IMR-90 (cell line): Measurements from ENCODE around the gene DMD. TPM values are rescaled to one million over a fixed set of nuclear protein-coding genes. Genes with fewer than 3 reads are reported as not detected.

ENCODE experiments used
- ATAC-seq: fragments of 200-7000 bp; cut with Tn5 transposase; 2 replicates; pipeline ENCODE4 v1.9.1; 2020; ENCODE audit warnings: low read depth, mild to moderate bottlenecking, moderate library complexity
- BruUV-seq: library from RNA; stranded (reverse); fragments of 400-500 nt; replicated peaks from 2 replicates; lab custom pipeline; 2021; lab: Mats Ljungman, UMichigan
- CTCF ChIA-PET: fragments of 300-600 bp; formaldehyde crosslinking; extraction: SDS; loops from one replicate; lab custom pipeline; 2021; ENCODE audit warnings: antibody characterized with exemption; lab: Yijun Ruan, JAX
- POLR2A ChIA-PET: fragments of 300-600 bp; sonication (Branson Sonifier 250); formaldehyde crosslinking; loops from one replicate; lab custom pipeline; 2022; ENCODE audit warnings: antibody characterized with exemption; ENCODE audit not compliant: unreplicated experiment; lab: Charles Lee
- DNase-seq: peaks from one replicate; pipeline ENCODE4 v3.0.0; 2013
- H2AFZ ChIP-seq: replicated peaks from 2 replicates; pipeline ENCODE3; 2013; ENCODE audit warnings: low read length, mild to moderate bottlenecking; ENCODE audit not compliant: poor library complexity
- H2AK5ac ChIP-seq: 2 replicates; pipeline ENCODE4 v1.6.1; 2013; ENCODE audit warnings: low read depth, low read length, inconsistent platforms
- H2AK9ac ChIP-seq: replicated peaks from 2 replicates; pipeline ENCODE3; 2013; ENCODE audit warnings: mild to moderate bottlenecking, low read depth, low read length, moderate library complexity; ENCODE audit not compliant: poor library complexity
- H2BK120ac ChIP-seq: 2 replicates; pipeline ENCODE4 v1.6.1; 2013; ENCODE audit warnings: low read depth, low read length, inconsistent platforms
- H2BK15ac ChIP-seq: 3 replicates; pipeline ENCODE4 v1.6.1; 2013; ENCODE audit warnings: low read depth, low read length, inconsistent platforms
- H2BK20ac ChIP-seq: 2 replicates; pipeline ENCODE4 v1.6.1; 2013; ENCODE audit warnings: low read depth, mild to moderate bottlenecking, inconsistent platforms, low read length, moderate library complexity
- H2BK5ac ChIP-seq: 2 replicates; pipeline ENCODE4 v1.6.1; 2013; ENCODE audit warnings: mild to moderate bottlenecking, low read depth, low read length, inconsistent platforms; ENCODE audit not compliant: poor library complexity, severe bottlenecking
- H3K14ac ChIP-seq: replicated peaks from 2 replicates; pipeline ENCODE4 v1.6.1; 2013; ENCODE audit warnings: low read depth, low read length, inconsistent platforms
- H3K18ac ChIP-seq: 2 replicates; pipeline ENCODE4 v1.6.1; 2013; ENCODE audit warnings: low read depth, low read length, control low read depth
- H3K23ac ChIP-seq: 2 replicates; pipeline ENCODE4 v1.6.1; 2013; ENCODE audit warnings: low read depth, low read length, inconsistent platforms
- H3K27ac ChIP-seq: 2 replicates; pipeline ENCODE4 v1.5.1; 2013; ENCODE audit warnings: mild to moderate bottlenecking, control low read depth, low read length; ENCODE audit not compliant: insufficient read depth
- H3K27me3 ChIP-seq: 2 replicates; pipeline ENCODE4 v1.6.1; 2013; ENCODE audit warnings: low read length; ENCODE audit not compliant: control insufficient read depth, insufficient read depth
- H3K36me3 ChIP-seq: 2 replicates; pipeline ENCODE4 v1.6.1; 2013; ENCODE audit warnings: low read length, mixed read lengths; ENCODE audit not compliant: control insufficient read depth, insufficient read depth
- H3K4ac ChIP-seq: 2 replicates; pipeline ENCODE4 v1.6.1; 2013; ENCODE audit warnings: low read depth, low read length, inconsistent platforms
- H3K4me1 ChIP-seq: 2 replicates; pipeline ENCODE4 v1.6.1; 2013; ENCODE audit warnings: low read length, mixed read lengths; ENCODE audit not compliant: control insufficient read depth, insufficient read depth
- H3K4me2 ChIP-seq: 2 replicates; pipeline ENCODE4 v1.6.1; 2013; ENCODE audit warnings: low read depth, mild to moderate bottlenecking, control low read depth, low read length, moderate library complexity
- H3K4me3 ChIP-seq: 2 replicates; pipeline ENCODE4 v1.5.1; 2013; ENCODE audit warnings: low read depth, mild to moderate bottlenecking, control low read depth, low read length, moderate library complexity; ENCODE audit not compliant: insufficient read depth
- H3K56ac ChIP-seq: 2 replicates; pipeline ENCODE4 v1.6.1; 2013; ENCODE audit warnings: low read length, inconsistent platforms; ENCODE audit not compliant: insufficient read depth; ENCODE audit errors: extremely low read depth
- H3K79me1 ChIP-seq, 2 experiments: 2 replicates each; pipeline ENCODE4 v1.6.1; 2013; ENCODE audit warnings: low read length in 2 of 2, inconsistent platforms in 1 of 2, low read depth in 1 of 2
- H3K9ac ChIP-seq: 2 replicates; pipeline ENCODE4 v1.6.1; 2013; ENCODE audit warnings: low read depth, low read length, control low read depth
- H3K9me1 ChIP-seq: 2 replicates; pipeline ENCODE4 v1.6.1; 2013; ENCODE audit warnings: low read length, inconsistent platforms; ENCODE audit not compliant: insufficient read depth
- H3K9me3 ChIP-seq: 2 replicates; pipeline ENCODE4 v1.6.1; 2013; ENCODE audit warnings: low read length; ENCODE audit not compliant: control insufficient read depth, insufficient read depth
- H4K20me1 ChIP-seq: 2 replicates; pipeline ENCODE4 v1.6.1; 2013; ENCODE audit warnings: low read length, inconsistent platforms; ENCODE audit not compliant: insufficient read depth
- H4K5ac ChIP-seq: 2 replicates; pipeline ENCODE4 v1.6.1; 2013; ENCODE audit warnings: mild to moderate bottlenecking, low read depth, low read length, control low read depth
- H4K8ac ChIP-seq, 2 experiments: 2 replicates each; pipeline ENCODE4 v1.6.1; 2013; ENCODE audit warnings: low read depth in 2 of 2, low read length in 2 of 2, control low read depth in 1 of 2, inconsistent platforms in 1 of 2
- H4K91ac ChIP-seq: 2 replicates; pipeline ENCODE4 v1.6.1; 2013; ENCODE audit warnings: low read depth, low read length, inconsistent platforms; ENCODE audit not compliant: insufficient read depth
- CHD1 ChIP-seq: IDR thresholded peaks from 2 replicates; pipeline ENCODE4 v1.6.1; 2012; ENCODE audit warnings: low read depth, low read length, improper control_type of control experiment
- FOS ChIP-seq: fragments of 150-350 bp; IDR thresholded peaks from 2 replicates; pipeline ENCODE4 v1.6.1; 2016; ENCODE audit warnings: low read depth, low read length
- MXI1 ChIP-seq: IDR thresholded peaks from 2 replicates; pipeline ENCODE4 v1.6.1; 2012; ENCODE audit warnings: low read depth, mild to moderate bottlenecking, low read length, moderate library complexity, borderline replicate concordance
- POLR2A ChIP-seq: IDR thresholded peaks from 2 replicates; pipeline ENCODE4 v1.6.1; 2012; ENCODE audit warnings: mild to moderate bottlenecking, low read depth, low read length
- RCOR1 ChIP-seq: IDR thresholded peaks from 2 replicates; pipeline ENCODE4 v1.6.1; 2012; ENCODE audit warnings: mild to moderate bottlenecking, low read length, improper control_type of control experiment; ENCODE audit not compliant: insufficient replicate concordance
- USF2 ChIP-seq: fragments of 150-350 bp; IDR thresholded peaks from 2 replicates; pipeline ENCODE4 v1.6.1; 2017; ENCODE audit warnings: mild to moderate bottlenecking, antibody characterized with exemption, low read length, low read depth
- WGBS, 2 experiments: methylation state at CpG; one replicate each; pipeline versions ENCODE4 v1.1.5 to v1.1.7; 2013; ENCODE audit warnings: missing lambda C conversion rate in 2 of 2; ENCODE audit not compliant: insufficient read length in 1 of 2; ENCODE audit errors: extremely low coverage in 2 of 2; 5-methylcytosine and 5-hydroxymethylcytosine counted together
- dilution Hi-C: fragments of 300-500 bp; cut with HindIII; formaldehyde crosslinking; loops from one replicate; pipeline ENCODE4 v1.14.3; 2018; ENCODE audit warnings: low sequenced_read_pairs; ENCODE audit not compliant: unreplicated experiment
- in situ Hi-C: fragments of 300-500 bp; cut with MboI; formaldehyde crosslinking; loops from 3 replicates; pipeline ENCODE4 v1.14.3; 2019; ENCODE audit warnings: low sequenced_read_pairs, inconsistent platforms, mixed read lengths
- intact Hi-C: fragments of 100-400 bp; cut with micrococcal nuclease; formaldehyde crosslinking; loops from 2 replicates; pipeline ENCODE4 v1.10.0; 2022
- polyA plus RNA-seq, 3 experiments: library from polyadenylated mRNA; depleted of rRNA; stranded (reverse); fragments of >200 nt; gene quantifications; 2 replicates each; pipeline ENCODE4 v1.2.3, GENCODE V29; 2012; ENCODE audit warnings: low replicate concordance in 1 of 3
- total RNA-seq: library from RNA; depleted of rRNA; stranded (reverse); fragments of >200 nt; gene quantifications from 2 replicates; pipeline ENCODE4 v1.2.3, GENCODE V29; 2012

DMD gene
- total and polyA plus RNA-seq, 2 of the 4 experiments (the other 2 are of a cell fraction): 6.6 to 11.8 TPM

GRCh38 chrX:32185160-32185559, 1026.2 kb downstream of the DMD start:
- Histone ChIP-seq H3K36me3 (no peaks in the 10 kb centered on the region), H4K91ac (no peak overlapping the region), H2AK5ac (no peak overlapping the region), H2BK5ac (no peak overlapping the region), H4K8ac (no peak overlapping the region), H3K23ac (no peak overlapping the region), H2AK9ac (no peak overlapping the region), H2BK120ac (no peak overlapping the region), H3K18ac (no peak overlapping the region), H4K20me1 (no peaks in the 10 kb centered on the region), H3K27ac (no peak overlapping the region), H3K9me1 (no peaks in the 10 kb centered on the region), H3K14ac (no peak overlapping the region), H3K4ac (no peak overlapping the region), H3K9me3 (no peaks in the 10 kb centered on the region), H3K56ac (no peak overlapping the region), H3K9ac (no peak overlapping the region), H2AFZ (no peak overlapping the region), H3K4me3 (no peak overlapping the region), H3K79me1 (no peaks in the 10 kb centered on the region), H3K4me2 (no peak overlapping the region), H3K27me3 (no peaks in the 10 kb centered on the region), H4K5ac (no peak overlapping the region), H2BK15ac (no peak overlapping the region), H3K4me1 (no peaks in the 10 kb centered on the region), H2BK20ac (no peak overlapping the region)
- no TSS peak for BruUV-seq
- dilution Hi-C loops: no loop called here
- WGBS, 2 experiments: no CpG with 5 or more reads among the region's 2 CpGs
- in situ Hi-C loops: no loop called here
- DNase-seq (no peak), ATAC-seq (no peak)
- TF ChIP-seq CHD1: no peak
- TF ChIP-seq RCOR1: no peak
- no peak for TF ChIP-seq MXI1
- TF ChIP-seq USF2: no peak
- TF ChIP-seq POLR2A: no peak
- no peak for TF ChIP-seq FOS
- POLR2A ChIA-PET: no interaction called here
- intact Hi-C loops: no loop called here
- CTCF ChIA-PET: no interaction called here
